Measurements from ENCODE around the gene RNF14. TPM values are rescaled to one million over a fixed set of nuclear protein-coding genes. Genes with fewer than 3 reads are reported as not detected.

The RNF14 gene
- total RNA-seq, 1 experiment from 2014 or later: 50.5 TPM

- Histone ChIP-seq H3K4me1 (peaks cover 7% of the 10 kb centered on the region; the same call in 1 of the 2 replicates), H3K36me3 (no peaks in the 10 kb centered on the region), H3K9me3 (replicated peaks) (no peaks in the 10 kb centered on the region), H3K4me3 (peak overlapping the region; percentile 66), H3K27ac (peak overlapping the region; percentile 57), H3K27me3 (no peaks in the 10 kb centered on the region)
- DNase-seq: peak; percentile 16 to 37
Observed at GRCh38 chr5:142012186-142012785, 43.4 kb downstream of the RNF14 start.

DNA sequence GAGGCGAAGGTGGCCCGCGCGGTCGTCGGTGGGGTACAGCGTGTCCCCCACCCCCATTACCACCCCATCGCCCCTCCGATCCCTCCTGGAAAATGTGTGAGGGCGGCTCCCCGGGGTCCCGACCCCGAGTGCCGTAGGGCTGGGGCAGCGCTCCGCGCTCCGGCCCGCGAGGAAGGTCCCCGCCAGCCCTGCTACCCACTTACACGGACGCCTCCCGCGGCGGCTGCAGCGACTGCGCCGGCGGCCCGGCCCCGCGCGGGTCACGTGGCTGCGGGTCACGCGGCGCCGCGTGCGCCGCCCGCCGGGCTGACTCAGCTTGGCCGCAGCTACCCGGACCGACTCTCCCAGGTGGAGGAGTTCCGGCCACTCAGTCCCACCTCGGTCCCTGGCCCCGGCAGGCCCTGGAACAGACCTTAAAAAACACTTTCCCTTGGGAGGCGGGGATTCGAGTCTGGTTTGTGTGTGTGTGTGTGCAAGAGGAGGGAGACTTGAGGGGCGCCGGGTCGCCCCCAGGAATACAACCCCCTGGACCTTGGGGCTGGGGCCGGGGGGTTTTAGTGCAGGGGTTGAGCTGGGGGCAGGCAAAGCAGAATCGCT is 44.0 kb downstream of the RNF14 start, which contains the start of gene GNPDA1:
GNPDA1 (minus strand) TSS at position 236 of the 597 bp plus-strand sequence. CDS start 992 bp downstream, outside the sequence.
- peak; percentile 74 to 78 for DNase-seq
- H3K27ac ChIP-seq: peak within 1 kb of the TSS; percentile 57
- no peaks in the 10 kb centered on the region for H3K27me3 ChIP-seq
- H3K4me3 ChIP-seq: peak within 1 kb of the TSS; percentile 66
- no peaks in the 10 kb centered on the region for H3K36me3 ChIP-seq
- peaks cover 7% of the 10 kb centered on the region; the same call in 1 of the 2 replicates for H3K4me1 ChIP-seq
- H3K9me3 ChIP-seq (replicated peaks): no peaks in the 10 kb centered on the region

DNA sequence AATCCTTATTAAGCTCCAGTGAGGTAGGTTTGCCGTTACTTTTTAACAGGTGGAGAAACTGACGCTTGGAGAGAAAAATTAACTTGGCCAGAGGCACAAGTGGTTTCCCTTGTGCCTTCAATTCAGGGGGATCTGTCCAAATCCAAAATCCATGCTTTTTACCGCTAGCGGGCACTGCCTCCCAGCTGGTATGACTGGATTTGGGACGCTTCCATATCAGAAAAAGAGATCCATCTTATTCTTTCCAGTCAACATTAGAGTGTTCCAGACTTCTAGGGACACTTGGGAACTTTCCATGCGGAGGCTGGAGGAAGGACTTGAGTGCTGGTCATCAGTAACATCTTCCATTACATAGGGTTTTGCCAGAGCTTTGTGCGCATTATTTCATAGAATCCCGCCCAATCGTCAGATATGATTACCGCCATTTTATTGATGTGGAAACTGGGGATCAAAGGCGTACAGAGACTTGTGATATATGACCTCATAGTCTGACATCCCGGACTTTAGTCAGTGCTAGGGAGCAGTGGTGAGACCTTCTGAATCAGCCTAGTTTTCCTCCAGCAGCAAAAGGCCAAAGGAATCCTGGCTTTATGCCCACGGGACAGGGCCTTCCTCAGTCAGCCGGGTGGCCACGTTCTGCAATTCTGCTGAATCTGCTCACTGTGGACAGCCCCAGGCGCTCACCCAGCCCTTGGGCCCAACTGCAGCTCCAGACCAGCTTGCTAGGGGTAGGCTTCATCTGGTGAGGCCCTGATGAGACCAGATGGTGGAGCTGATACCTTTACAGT is 45.0 kb downstream of the RNF14 start:
- DNase-seq: peak in 1 of 2 experiments; percentile 44
- H3K27ac ChIP-seq: no peak overlapping the region

GRCh38 chr5:142014911-142015584 is 46.1 kb downstream of the RNF14 start:
- peaks cover under 1% of the 10 kb centered on the region; the same call in 1 of the 2 replicates for H3K9me3 ChIP-seq (replicated peaks)
- H3K27ac ChIP-seq: no peak overlapping the region
- no peaks in the 10 kb centered on the region for H3K27me3 ChIP-seq
- H3K36me3 ChIP-seq: no peaks in the 10 kb centered on the region
- peaks cover 7% of the 10 kb centered on the region; the same call in 1 of the 2 replicates for H3K4me1 ChIP-seq
- H3K4me3 ChIP-seq: no peak overlapping the region
- DNase-seq: peak; percentile 15 to 76

More for the DNA sequence above, 45.0 kb downstream of the RNF14 start:
- no peaks in the 10 kb centered on the region for H3K9me3 ChIP-seq (replicated peaks)
- no peaks in the 10 kb centered on the region for H3K27me3 ChIP-seq
- H3K4me1 ChIP-seq: peaks cover 7% of the 10 kb centered on the region; the same call in 1 of the 2 replicates
- no peaks in the 10 kb centered on the region for H3K36me3 ChIP-seq
- H3K4me3 ChIP-seq: peak overlapping the region; percentile 66; the same call in 1 of the 2 replicates

- Histone ChIP-seq H3K4me3 (no peak overlapping the region), H3K27me3 (no peaks in the 10 kb centered on the region), H3K4me1 (peaks cover 7% of the 10 kb centered on the region; the same call in 1 of the 2 replicates), H3K36me3 (no peaks in the 10 kb centered on the region), H3K27ac (no peak overlapping the region), H3K9me3 (replicated peaks) (peaks cover 5% of the 10 kb centered on the region)
- no peak for DNase-seq
Observed at GRCh38 chr5:142015781-142016533, 47.1 kb downstream of the RNF14 start.

DNA sequence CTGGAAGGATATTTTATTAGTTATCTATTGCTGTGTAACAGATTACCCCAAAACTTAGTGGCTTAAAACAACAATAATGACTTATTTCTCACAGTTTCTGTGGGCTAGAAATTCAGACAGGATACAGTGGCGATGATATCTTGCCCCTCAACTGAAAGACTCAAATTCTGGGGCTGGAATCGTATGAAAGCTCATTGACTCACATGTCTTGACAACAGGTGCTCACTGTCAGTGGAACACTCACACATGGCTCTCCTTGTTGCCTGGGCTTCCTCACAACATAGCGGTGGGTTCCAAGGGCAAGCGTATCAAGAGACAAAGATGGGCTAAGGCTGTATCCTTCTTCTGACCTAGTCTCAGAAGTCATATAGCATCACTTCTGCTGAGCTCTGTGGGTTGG is 47.7 kb downstream of the RNF14 start:
- no peaks in the 10 kb centered on the region for H3K36me3 ChIP-seq
- H3K4me3 ChIP-seq: no peak overlapping the region
- H3K4me1 ChIP-seq: peaks cover 7% of the 10 kb centered on the region; the same call in 1 of the 2 replicates
- H3K9me3 ChIP-seq (replicated peaks): peaks cover 5% of the 10 kb centered on the region
- peak in 1 of 2 experiments; percentile 30 for DNase-seq
- H3K27ac ChIP-seq: no peak overlapping the region
- H3K27me3 ChIP-seq: no peaks in the 10 kb centered on the region

DNA sequence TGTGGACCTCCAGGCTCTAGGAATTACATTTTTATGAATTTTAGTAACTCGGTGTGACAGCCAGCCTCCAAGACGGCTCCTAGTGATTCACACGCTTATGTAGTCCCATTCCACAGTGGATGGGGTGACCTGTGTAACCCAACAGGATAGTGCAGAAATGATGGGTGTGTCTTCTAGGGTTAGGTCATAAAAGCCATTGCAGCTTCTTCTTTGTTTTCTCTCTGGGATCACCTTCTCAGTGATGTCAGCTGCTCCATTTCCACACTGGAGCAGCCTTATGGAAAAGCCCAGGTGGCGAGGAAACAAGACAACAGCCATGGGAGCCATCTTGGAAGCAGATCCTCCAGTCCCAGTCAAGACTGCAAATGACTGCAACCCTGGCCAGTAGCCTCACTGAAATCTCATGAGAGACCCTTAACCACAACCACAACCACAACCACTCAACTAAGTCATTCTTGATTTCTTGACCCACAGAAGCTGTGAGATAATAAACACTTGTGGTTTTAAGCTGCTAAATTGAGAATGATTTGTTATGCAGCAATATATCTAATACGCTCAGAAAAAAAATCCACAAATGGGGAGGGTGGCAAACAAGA is 49.0 kb downstream of the RNF14 start:
- DNase-seq: peak; percentile 41 to 52
- Histone ChIP-seq H3K27me3 (no peaks in the 10 kb centered on the region), H3K9me3 (replicated peaks) (peaks cover 5% of the 10 kb centered on the region), H3K27ac (no peak overlapping the region), H3K36me3 (no peaks in the 10 kb centered on the region), H3K4me3 (no peak overlapping the region), H3K4me1 (peaks cover 9% of the 10 kb centered on the region; the same call in 1 of the 2 replicates)

DNA sequence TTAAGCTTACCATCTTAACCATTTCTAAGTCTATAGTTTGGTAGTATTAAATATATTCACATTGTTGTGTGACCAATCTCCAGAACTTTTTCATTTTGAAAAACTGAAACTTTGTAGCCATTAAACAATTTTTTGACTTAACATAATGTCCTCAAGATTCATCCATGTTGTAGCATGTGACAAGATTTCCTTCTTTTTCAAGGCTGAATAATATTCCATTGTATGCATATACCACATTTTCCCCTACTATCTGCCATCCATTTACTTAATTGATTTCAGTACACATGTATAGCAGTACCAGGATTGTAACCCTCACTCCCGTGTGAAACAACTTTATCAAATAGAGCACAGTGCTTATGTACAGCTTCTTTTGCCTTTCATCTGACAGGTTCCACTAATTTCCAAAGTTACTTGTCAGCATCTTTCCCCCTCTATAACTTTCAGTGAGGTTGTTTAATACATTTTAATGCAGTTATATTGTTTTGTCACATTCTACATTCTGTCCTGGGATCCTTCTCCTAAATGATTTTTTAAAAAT is 51.3 kb downstream of the RNF14 start:
- no peak overlapping the region for H3K4me3 ChIP-seq
- peaks cover 9% of the 10 kb centered on the region; the same call in 1 of the 2 replicates for H3K4me1 ChIP-seq
- no peak for DNase-seq
- H3K27ac ChIP-seq: no peak overlapping the region
- no peaks in the 10 kb centered on the region for H3K36me3 ChIP-seq
- H3K9me3 ChIP-seq (replicated peaks): peaks cover 5% of the 10 kb centered on the region
- H3K27me3 ChIP-seq: no peaks in the 10 kb centered on the region

GRCh38 chr5:142023836-142024235 is 54.9 kb downstream of the RNF14 start:
- DNase-seq: no peak
- H3K4me1 ChIP-seq: peaks cover 2% of the 10 kb centered on the region; the same call in 1 of the 2 replicates
- peaks cover 5% of the 10 kb centered on the region for H3K9me3 ChIP-seq (replicated peaks)
- H3K4me3 ChIP-seq: no peak overlapping the region
- no peaks in the 10 kb centered on the region for H3K27me3 ChIP-seq
- no peak overlapping the region for H3K27ac ChIP-seq
- H3K36me3 ChIP-seq: no peaks in the 10 kb centered on the region

- peak overlapping the region; percentile 47 for H3K4me3 ChIP-seq
- no peaks in the 10 kb centered on the region for H3K27me3 ChIP-seq
- H3K4me1 ChIP-seq: peaks cover 2% of the 10 kb centered on the region; the same call in 1 of the 2 replicates
- H3K9me3 ChIP-seq (replicated peaks): peaks cover 5% of the 10 kb centered on the region
- H3K36me3 ChIP-seq: no peaks in the 10 kb centered on the region
- H3K27ac ChIP-seq: peak overlapping the region; percentile 15; the same call in 1 of the 2 replicates
- peak; percentile 92 to 96 for DNase-seq
Observed at GRCh38 chr5:142024771-142025304, 55.9 kb downstream of the RNF14 start.

DNA sequence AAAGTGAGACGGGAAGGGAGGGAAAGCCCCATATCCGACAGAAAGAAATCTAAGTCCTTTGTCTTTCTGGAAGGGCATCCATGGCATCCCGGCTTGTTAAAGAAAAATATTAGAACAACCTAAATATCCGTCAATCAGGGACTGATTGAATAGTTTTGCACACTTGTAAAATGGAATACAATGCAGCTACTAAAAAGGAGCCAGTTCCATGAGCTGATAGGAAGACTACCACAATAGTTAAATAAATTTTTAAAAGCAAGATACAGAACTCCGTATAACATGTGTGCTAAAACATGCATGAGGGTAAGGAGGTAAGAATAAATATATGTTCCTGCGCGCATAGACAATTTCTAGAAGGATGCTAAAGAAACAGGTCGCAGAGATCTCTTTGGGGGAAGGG is 56.7 kb downstream of the RNF14 start:
- Histone ChIP-seq H3K27ac (no peak overlapping the region), H3K9me3 (replicated peaks) (no peaks in the 10 kb centered on the region), H3K4me3 (peak overlapping the region; percentile 47), H3K4me1 (peaks cover 2% of the 10 kb centered on the region; the same call in 1 of the 2 replicates), H3K36me3 (no peaks in the 10 kb centered on the region), H3K27me3 (no peaks in the 10 kb centered on the region)
- DNase-seq: no peak

DNA sequence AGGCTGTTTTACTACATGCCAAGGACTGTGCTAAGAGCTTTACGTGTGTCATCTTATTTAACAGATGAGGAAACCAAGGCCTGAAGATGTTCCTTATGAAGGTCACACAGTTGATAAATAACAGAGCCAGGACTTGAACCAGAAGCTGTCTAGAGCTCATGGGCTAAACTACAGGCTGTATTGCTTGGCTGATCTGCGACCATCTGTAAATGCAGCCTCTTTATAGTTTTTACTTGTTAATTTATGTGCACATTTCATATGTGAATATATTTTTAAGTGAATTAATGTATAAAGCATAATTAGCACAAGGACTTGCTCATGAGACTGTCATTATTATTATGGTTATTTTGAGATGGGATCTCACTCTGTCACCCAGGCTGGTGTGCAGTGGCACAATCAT is 63.2 kb downstream of the RNF14 start:
- Histone ChIP-seq H3K27ac (no peak overlapping the region), H3K4me1 (no peaks in the 10 kb centered on the region), H3K36me3 (no peaks in the 10 kb centered on the region), H3K27me3 (peaks cover 16% of the 10 kb centered on the region), H3K9me3 (replicated peaks) (no peaks in the 10 kb centered on the region), H3K4me3 (no peak overlapping the region)
- DNase-seq: no peak

Data from SJCRH30 (cell line).